A549 (cell line): Measurements from ENCODE around the gene KIFBP. TPM values are rescaled to one million over a fixed set of nuclear protein-coding genes. Genes with fewer than 3 reads are reported as not detected.

Experiments used
- ATAC-seq, 2 experiments: fragments of 200-7000 bp in 1 of 2; fragments of >200 bp in 1 of 2; cut with Nextera tagmentation in 1 of 2; cut with Tn5 transposase in 1 of 2; 3 replicates each; pipeline versions ENCODE4 v1.8.0 to v1.9.1; 2018 to 2020; ENCODE audit warnings: mild to moderate bottlenecking in 1 of 2, moderate library complexity in 1 of 2
- CTCF ChIA-PET: fragments of 300-600 bp; sonication (Branson Sonifier 250); formaldehyde crosslinking; extraction: SDS; loops from one replicate; lab custom pipeline; 2021; ENCODE audit warnings: antibody characterized with exemption, inconsistent platforms; lab: Yijun Ruan, JAX
- POLR2A ChIA-PET: fragments of 350-600 bp; formaldehyde crosslinking; extraction: SDS; loops from one replicate; lab custom pipeline; 2021; ENCODE audit warnings: antibody characterized with exemption, inconsistent platforms; lab: Yijun Ruan, JAX
- DNase-seq, 2 experiments: peaks; one replicate each; pipeline versions ENCODE4 v3.0.0 to v3.0.0-alpha.2; 2011 to 2016; ENCODE audit warnings: low read depth in 1 of 2, low spot score in 1 of 2
- FAIRE-seq: peaks from 2 replicates; lab custom pipeline; 2011; peaks lifted over from hg19 to GRCh38; lab: Jason Lieb, UNC
- H3K27ac ChIP-seq, 2 experiments: fragments of >200 bp; sonication (Bioruptor Twin); formaldehyde crosslinking; 3 replicates each; pipeline ENCODE4 v1.5.1; 2016 to 2017
- H3K4me1 ChIP-seq: fragments of >200 bp; sonication (Bioruptor Twin); formaldehyde crosslinking; 3 replicates; pipeline ENCODE4 v1.6.1; 2016
- H3K4me2 ChIP-seq: fragments of >200 bp; sonication (Bioruptor Twin); formaldehyde crosslinking; 3 replicates; pipeline ENCODE4 v1.6.1; 2016
- H3K4me3 ChIP-seq: fragments of >200 bp; sonication (Bioruptor Twin); formaldehyde crosslinking; 3 replicates; pipeline ENCODE4 v1.5.1; 2016
- H3K9me3 ChIP-seq: fragments of >200 bp; sonication (Bioruptor Twin); formaldehyde crosslinking; 3 replicates; pipeline ENCODE4 v1.6.1; 2016
- CBX8 ChIP-seq: fragments of 200-600 bp; sonication (generic); IDR thresholded peaks from 2 replicates; pipeline ENCODE4 v1.6.1; 2016
- CEBPB ChIP-seq, 2 experiments: fragments of >200 bp in 1 of 2; sonication (Bioruptor Twin) in 1 of 2; formaldehyde crosslinking in 1 of 2; IDR thresholded peaks; 2 replicates each; pipeline ENCODE4 v1.6.1; 2012 to 2016
- CHD2 ChIP-seq: fragments of 150-350 bp; IDR thresholded peaks from 2 replicates; pipeline ENCODE4 v1.6.1; 2014; ENCODE audit warnings: low read length; ENCODE audit not compliant: partially characterized antibody
- CHD4 ChIP-seq: fragments of 200-600 bp; sonication (generic); IDR thresholded peaks from 2 replicates; pipeline ENCODE4 v1.6.1; 2016; ENCODE audit warnings: antibody characterized with exemption, mild to moderate bottlenecking, borderline replicate concordance
- EHMT2 ChIP-seq: fragments of 200-600 bp; sonication (generic); IDR thresholded peaks from 2 replicates; pipeline ENCODE4 v1.6.1; 2016; ENCODE audit warnings: antibody characterized with exemption, low read depth, mild to moderate bottlenecking, moderate library complexity
- EP300 ChIP-seq, 2 experiments: fragments of >200 bp; sonication (Bioruptor Twin); formaldehyde crosslinking; IDR thresholded peaks; 2 replicates in 1 of 2; 3 replicates in 1 of 2; pipeline ENCODE4 v1.6.1; 2016 to 2017
- FOSB ChIP-seq: fragments of 250-450 bp; sonication (Bioruptor Pico); IDR thresholded peaks from 2 replicates; pipeline ENCODE4 v1.5.0; 2020; ENCODE audit warnings: mild to moderate bottlenecking, moderate library complexity
- HOXB13 ChIP-seq: fragments of 250-450 bp; sonication (Bioruptor Pico); IDR thresholded peaks from 2 replicates; pipeline ENCODE4 v1.5.0; 2020; ENCODE audit warnings: low read depth, mild to moderate bottlenecking, moderate library complexity
- HOXB5 ChIP-seq: fragments of 250-450 bp; sonication (Bioruptor Pico); IDR thresholded peaks from 2 replicates; pipeline ENCODE4 v1.5.0; 2020; ENCODE audit warnings: mild to moderate bottlenecking, moderate library complexity
- JUN ChIP-seq, 2 experiments: fragments of >200 bp; sonication (Bioruptor Twin); formaldehyde crosslinking; IDR thresholded peaks; 2 replicates in 1 of 2; 3 replicates in 1 of 2; pipeline ENCODE4 v1.6.1; 2016 to 2017
- KDM5A ChIP-seq: fragments of 200-600 bp; sonication (generic); IDR thresholded peaks from 2 replicates; pipeline ENCODE4 v1.6.1; 2016; ENCODE audit warnings: antibody characterized with exemption, mild to moderate bottlenecking
- MAZ ChIP-seq: fragments of 150-350 bp; IDR thresholded peaks from 2 replicates; pipeline ENCODE4 v1.6.1; 2014; ENCODE audit warnings: antibody characterized with exemption, low read depth, low read length, borderline replicate concordance
- MYC ChIP-seq: IDR thresholded peaks from 2 replicates; pipeline ENCODE4 v1.6.1; 2012; ENCODE audit warnings: mild to moderate bottlenecking, inconsistent platforms, low read length, improper control_type of control experiment, borderline replicate concordance
- NFE2L2 ChIP-seq: fragments of 150-350 bp; conservative IDR thresholded peaks from 2 replicates; pipeline ENCODE4 v1.6.1; 2014; ENCODE audit warnings: low read length
- POLR2A ChIP-seq: IDR thresholded peaks from 2 replicates; pipeline ENCODE4 v1.6.1; 2012; ENCODE audit warnings: mild to moderate bottlenecking, low read length
- POLR2AphosphoS2 ChIP-seq: conservative IDR thresholded peaks from 2 replicates; pipeline ENCODE4 v1.6.1; 2012; ENCODE audit warnings: low read length, improper control_type of control experiment, inconsistent platforms
- RFX5 ChIP-seq: fragments of 450-650 bp; IDR thresholded peaks from 2 replicates; pipeline ENCODE4 v1.7.1; 2014; ENCODE audit warnings: antibody characterized with exemption, mild to moderate bottlenecking, moderate library complexity
- TFCP2L1 ChIP-seq: fragments of 250-450 bp; sonication (Bioruptor Pico); IDR thresholded peaks from 2 replicates; pipeline ENCODE4 v1.5.0; 2021; ENCODE audit warnings: mild to moderate bottlenecking
- TP53 ChIP-seq: fragments of 250-450 bp; sonication (Bioruptor Pico); IDR thresholded peaks from 2 replicates; pipeline ENCODE4 v1.5.0; 2021; ENCODE audit warnings: mild to moderate bottlenecking, moderate library complexity
- ZC3H11A ChIP-seq: fragments of 450-650 bp; IDR thresholded peaks from 2 replicates; pipeline ENCODE4 v1.6.1; 2014; ENCODE audit warnings: antibody characterized with exemption, mild to moderate bottlenecking
- ZNF302 ChIP-seq: fragments of 250-450 bp; sonication (Bioruptor Pico); IDR thresholded peaks from 2 replicates; pipeline ENCODE4 v1.9.0; 2021; ENCODE audit warnings: inconsistent platforms, mild to moderate bottlenecking, moderate library complexity
- ZSCAN20 ChIP-seq: fragments of 250-450 bp; sonication (Bioruptor Pico); IDR thresholded peaks from 2 replicates; pipeline ENCODE4 v1.8.0; 2022; ENCODE audit warnings: mild to moderate bottlenecking, moderate library complexity
- WGBS: methylation state at CpG from one replicate; pipeline ENCODE4 v1.1.6; 2017; ENCODE audit errors: missing lambda C conversion rate; 5-methylcytosine and 5-hydroxymethylcytosine counted together
- polyA plus RNA-seq, 4 experiments: library from polyadenylated mRNA; depleted of rRNA in 3 of 4; stranded (reverse); fragments of >200 nt; fragmentation: RNase III in 1 of 4; extraction: RNeasy Plus Mini Kit Qiagen cat#74134 plus additional on column Dnase treatment in 1 of 4; gene quantifications; 2 replicates in 3 of 4; 3 replicates in 1 of 4; pipeline ENCODE4 v1.2.3, GENCODE V29; 2011 to 2017
- TF ChIP-seq, protein P1 (sequence below): IDR thresholded peaks from 2 replicates; pipeline ENCODE4 v1.6.1; 2012; ENCODE audit warnings: low read depth, borderline replicate concordance
- TF ChIP-seq, protein P2 (sequence below): fragments of 450-650 bp; IDR thresholded peaks from 2 replicates; pipeline ENCODE4 v1.6.1; 2014; ENCODE audit warnings: antibody characterized with exemption
- TF ChIP-seq, protein P3 (sequence below): fragments of 250-450 bp; sonication (Bioruptor Pico); IDR thresholded peaks from 2 replicates; pipeline ENCODE4 v1.5.0; 2021; ENCODE audit warnings: mild to moderate bottlenecking, moderate library complexity, borderline replicate concordance
- TF ChIP-seq, protein P4 (sequence below): fragments of 200-600 bp; sonication (generic); IDR thresholded peaks from 2 replicates; pipeline ENCODE4 v1.6.1; 2016; ENCODE audit warnings: antibody characterized with exemption, mild to moderate bottlenecking, moderate library complexity

The KIFBP gene
- polyA plus RNA-seq, 2 of the 4 experiments (the other 2 are of a cell fraction), result 36.1 to 53.8 TPM

DNA sequence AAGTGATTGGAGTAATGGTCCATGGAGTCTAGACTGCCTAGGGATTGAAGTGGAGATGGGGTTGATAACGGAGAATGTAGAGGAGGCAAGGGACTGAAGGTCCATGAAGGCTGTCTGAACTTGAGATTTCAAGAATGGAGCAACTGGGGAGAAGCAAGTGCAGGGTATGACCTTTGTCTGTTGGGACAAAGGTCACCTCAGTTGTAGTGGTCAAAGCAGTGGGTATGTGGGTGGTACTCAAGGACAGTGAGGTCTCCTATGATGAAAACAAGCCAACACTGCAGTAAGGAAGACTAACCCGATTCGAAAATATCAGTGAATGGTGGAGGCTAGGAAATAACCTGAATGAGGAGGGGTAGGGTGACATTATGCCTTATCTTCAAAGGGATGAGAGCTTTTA is 38.0 kb upstream of the KIFBP start:
- DNase-seq, result no peak
- no peak overlapping the region for H3K27ac ChIP-seq
- TF ChIP-seq POLR2AphosphoS2 (no peak), HOXB13 (CRISPR knock-in tag) (no peak), RFX5 (no peak), CHD2 (no peak), NFE2L2 (no peak), MYC (no peak), HOXB5 (no peak), FOSB (CRISPR knock-in tag) (no peak), TP53 (no peak), ZC3H11A (no peak), MAZ (no peak)
- TF ChIP-seq, protein P1, sequence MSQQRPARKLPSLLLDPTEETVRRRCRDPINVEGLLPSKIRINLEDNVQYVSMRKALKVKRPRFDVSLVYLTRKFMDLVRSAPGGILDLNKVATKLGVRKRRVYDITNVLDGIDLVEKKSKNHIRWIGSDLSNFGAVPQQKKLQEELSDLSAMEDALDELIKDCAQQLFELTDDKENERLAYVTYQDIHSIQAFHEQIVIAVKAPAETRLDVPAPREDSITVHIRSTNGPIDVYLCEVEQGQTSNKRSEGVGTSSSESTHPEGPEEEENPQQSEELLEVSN, result no peak
- TF ChIP-seq, protein P2, sequence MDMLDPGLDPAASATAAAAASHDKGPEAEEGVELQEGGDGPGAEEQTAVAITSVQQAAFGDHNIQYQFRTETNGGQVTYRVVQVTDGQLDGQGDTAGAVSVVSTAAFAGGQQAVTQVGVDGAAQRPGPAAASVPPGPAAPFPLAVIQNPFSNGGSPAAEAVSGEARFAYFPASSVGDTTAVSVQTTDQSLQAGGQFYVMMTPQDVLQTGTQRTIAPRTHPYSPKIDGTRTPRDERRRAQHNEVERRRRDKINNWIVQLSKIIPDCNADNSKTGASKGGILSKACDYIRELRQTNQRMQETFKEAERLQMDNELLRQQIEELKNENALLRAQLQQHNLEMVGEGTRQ, result no peak
- TF ChIP-seq, protein P3, sequence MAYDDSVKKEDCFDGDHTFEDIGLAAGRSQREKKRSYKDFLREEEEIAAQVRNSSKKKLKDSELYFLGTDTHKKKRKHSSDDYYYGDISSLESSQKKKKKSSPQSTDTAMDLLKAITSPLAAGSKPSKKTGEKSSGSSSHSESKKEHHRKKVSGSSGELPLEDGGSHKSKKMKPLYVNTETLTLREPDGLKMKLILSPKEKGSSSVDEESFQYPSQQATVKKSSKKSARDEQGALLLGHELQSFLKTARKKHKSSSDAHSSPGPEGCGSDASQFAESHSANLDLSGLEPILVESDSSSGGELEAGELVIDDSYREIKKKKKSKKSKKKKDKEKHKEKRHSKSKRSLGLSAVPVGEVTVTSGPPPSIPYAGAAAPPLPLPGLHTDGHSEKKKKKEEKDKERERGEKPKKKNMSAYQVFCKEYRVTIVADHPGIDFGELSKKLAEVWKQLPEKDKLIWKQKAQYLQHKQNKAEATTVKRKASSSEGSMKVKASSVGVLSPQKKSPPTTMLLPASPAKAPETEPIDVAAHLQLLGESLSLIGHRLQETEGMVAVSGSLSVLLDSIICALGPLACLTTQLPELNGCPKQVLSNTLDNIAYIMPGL (CRISPR knock-in tag), result no peak
- TF ChIP-seq, protein P4, sequence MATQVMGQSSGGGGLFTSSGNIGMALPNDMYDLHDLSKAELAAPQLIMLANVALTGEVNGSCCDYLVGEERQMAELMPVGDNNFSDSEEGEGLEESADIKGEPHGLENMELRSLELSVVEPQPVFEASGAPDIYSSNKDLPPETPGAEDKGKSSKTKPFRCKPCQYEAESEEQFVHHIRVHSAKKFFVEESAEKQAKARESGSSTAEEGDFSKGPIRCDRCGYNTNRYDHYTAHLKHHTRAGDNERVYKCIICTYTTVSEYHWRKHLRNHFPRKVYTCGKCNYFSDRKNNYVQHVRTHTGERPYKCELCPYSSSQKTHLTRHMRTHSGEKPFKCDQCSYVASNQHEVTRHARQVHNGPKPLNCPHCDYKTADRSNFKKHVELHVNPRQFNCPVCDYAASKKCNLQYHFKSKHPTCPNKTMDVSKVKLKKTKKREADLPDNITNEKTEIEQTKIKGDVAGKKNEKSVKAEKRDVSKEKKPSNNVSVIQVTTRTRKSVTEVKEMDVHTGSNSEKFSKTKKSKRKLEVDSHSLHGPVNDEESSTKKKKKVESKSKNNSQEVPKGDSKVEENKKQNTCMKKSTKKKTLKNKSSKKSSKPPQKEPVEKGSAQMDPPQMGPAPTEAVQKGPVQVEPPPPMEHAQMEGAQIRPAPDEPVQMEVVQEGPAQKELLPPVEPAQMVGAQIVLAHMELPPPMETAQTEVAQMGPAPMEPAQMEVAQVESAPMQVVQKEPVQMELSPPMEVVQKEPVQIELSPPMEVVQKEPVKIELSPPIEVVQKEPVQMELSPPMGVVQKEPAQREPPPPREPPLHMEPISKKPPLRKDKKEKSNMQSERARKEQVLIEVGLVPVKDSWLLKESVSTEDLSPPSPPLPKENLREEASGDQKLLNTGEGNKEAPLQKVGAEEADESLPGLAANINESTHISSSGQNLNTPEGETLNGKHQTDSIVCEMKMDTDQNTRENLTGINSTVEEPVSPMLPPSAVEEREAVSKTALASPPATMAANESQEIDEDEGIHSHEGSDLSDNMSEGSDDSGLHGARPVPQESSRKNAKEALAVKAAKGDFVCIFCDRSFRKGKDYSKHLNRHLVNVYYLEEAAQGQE, result no peak
- TF ChIP-seq, all 56 proteins: peak for 0
- FAIRE-seq (no peak), ATAC-seq (no peak)
- 90% methylated on average over 3 of the region's 3 CpGs for WGBS
- H3K9me3 ChIP-seq, result no peaks in the 10 kb centered on the region
- no peak overlapping the region for H3K4me2 ChIP-seq
- H3K4me3 ChIP-seq, result no peak overlapping the region
- peaks cover 4% of the 10 kb centered on the region; the same call in 2 of the 3 replicates for H3K4me1 ChIP-seq
- ChIA-PET POLR2A (no interaction called here), CTCF (no interaction called here)

DNA sequence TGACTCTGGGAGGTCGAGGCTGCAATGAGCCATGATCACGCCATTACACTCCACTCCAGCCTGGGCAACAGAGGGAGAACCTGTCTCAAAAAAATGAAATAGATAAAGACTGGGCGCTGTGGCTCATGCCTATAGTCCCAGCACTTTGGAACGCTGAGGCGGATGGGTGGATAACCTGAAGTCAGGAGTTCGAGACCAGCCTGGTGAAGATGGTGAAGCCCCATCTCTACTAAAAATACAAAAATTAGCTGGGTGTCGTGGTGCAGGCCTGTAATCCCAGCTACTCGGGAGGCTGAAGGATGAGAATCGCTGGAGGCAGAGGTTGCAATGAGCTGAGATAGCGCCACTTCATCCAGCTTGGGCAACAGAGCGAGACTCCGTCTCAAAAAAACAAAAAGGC is 33.7 kb upstream of the KIFBP start:
- ATAC-seq (no peak), DNase-seq (no peak), FAIRE-seq (no peak)
- 87% methylated on average over 12 of the region's 12 CpGs for WGBS
- H3K9me3 ChIP-seq, result no peaks in the 10 kb centered on the region
- peak overlapping the region; percentile 77 for H3K4me2 ChIP-seq
- peaks cover 26% of the 10 kb centered on the region for H3K4me1 ChIP-seq
- CTCF ChIA-PET, result interaction anchor here (0.8 to 2.2 kb wide), 13 partner anchors 13 to 139 kb away, joined by 3 to 8 read pairs (median 5); no protein-coding TSS in a partner anchor
- H3K4me3 ChIP-seq, result peak overlapping the region; percentile 98
- no peak for TF ChIP-seq POLR2A
- TF ChIP-seq MAZ, result no peak
- TF ChIP-seq EHMT2, result no peak
- TF ChIP-seq, protein P4, result no peak
- no peak for TF ChIP-seq KDM5A
- no peak for TF ChIP-seq CEBPB (IDR thresholded peaks at IDR 0.05)
- no peak for TF ChIP-seq ZNF302 (CRISPR knock-in tag)
- TF ChIP-seq HOXB5, result no peak
- no peak for TF ChIP-seq JUN (IDR thresholded peaks at IDR 0.05)
- TF ChIP-seq, protein P2, result no peak
- no peak for TF ChIP-seq CBX8
- no peak for TF ChIP-seq ZSCAN20 (CRISPR knock-in tag)
- TF ChIP-seq NFE2L2, result no peak
- TF ChIP-seq CHD4, result no peak
- no peak for TF ChIP-seq TFCP2L1
- TF ChIP-seq EP300 (IDR thresholded peaks at IDR 0.05), result no peak
- POLR2A ChIA-PET, result interaction anchor here (1.0 to 1.9 kb wide), 5 partner anchors 8 to 225 kb away, joined by 3 to 6 read pairs (median 3); partner anchors contain the start of genes DDX50 and SUPV3L1
- peak overlapping the region; percentile 92 to 98 for H3K27ac ChIP-seq
